ENCODE data around the gene KHSRP.
"Not testable (repeated sequence)": the region's sequence is repeated elsewhere in the genome, so short reads cannot be mapped to it uniquely, and the experiment has no call there.

KHSRP gene

DNA sequence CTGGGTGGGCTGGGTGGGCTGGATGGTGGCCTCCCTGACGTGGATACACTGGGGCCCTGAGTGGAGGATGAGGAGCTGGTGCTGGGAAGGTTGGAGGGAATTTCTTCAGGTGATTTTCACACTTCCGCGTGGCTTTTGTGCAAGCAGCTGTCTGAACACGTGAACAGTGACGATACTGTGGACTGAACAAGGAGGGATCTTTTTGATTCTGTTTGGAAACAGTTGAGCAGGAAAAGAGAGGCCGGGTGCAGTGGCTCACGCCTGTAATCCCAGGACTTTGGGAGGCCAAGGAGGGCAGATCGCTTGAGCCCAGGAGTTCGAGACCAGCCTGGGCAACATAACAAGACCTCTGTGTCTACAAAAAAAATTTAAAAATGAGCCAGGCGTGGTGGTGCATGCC, 22.6 kb downstream of the KHSRP start:
- no peak overlapping the region for H3K27ac ChIP-seq

DNA sequence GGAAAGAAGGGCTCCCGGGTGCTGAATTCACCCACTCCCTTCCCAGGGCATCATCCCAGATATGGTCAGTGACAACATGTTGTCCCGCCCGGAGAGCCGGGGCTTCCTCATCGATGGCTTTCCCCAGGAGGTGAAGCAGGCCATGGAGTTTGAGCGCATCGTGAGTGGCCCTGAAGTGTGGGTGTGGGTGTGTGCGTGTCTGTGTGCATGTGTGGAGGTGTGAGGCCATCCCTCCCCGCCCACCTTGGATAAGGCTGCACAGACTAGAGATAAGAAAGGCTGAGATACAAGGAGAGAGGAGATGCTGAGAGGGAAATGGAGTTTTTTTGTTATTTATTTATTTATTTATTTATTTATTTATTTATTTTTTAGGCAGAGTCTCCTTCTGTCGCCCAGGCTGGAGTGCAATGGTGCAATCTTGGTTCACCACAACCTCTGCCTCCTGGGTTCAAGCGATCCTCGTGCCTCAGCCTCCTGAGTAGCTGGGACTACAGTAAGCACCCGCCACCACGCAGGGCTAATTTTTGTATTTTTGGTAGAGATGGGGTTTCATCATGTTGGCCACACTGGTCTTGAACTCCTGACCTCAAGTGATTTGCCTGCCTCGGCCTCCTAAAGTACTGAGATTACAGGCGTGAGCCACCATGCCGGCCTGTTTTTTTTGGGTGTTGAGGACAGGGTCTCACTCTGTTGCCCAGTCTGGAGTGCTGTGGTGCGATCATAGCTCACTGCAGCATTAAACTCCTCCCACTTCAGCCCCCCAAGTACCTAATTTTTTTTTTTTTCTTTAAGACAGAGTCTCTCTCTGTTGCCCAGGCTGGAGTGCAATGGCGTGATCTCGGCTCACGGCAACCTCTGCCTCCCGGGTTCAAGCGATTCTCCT, 24.3 kb downstream of the KHSRP start:
- H3K4me3 ChIP-seq, H3K27ac ChIP-seq: not testable (repeated sequence)

More for the DNA sequence above, 22.6 kb downstream of the KHSRP start:
- no peak overlapping the region for H3K4me3 ChIP-seq

DNA sequence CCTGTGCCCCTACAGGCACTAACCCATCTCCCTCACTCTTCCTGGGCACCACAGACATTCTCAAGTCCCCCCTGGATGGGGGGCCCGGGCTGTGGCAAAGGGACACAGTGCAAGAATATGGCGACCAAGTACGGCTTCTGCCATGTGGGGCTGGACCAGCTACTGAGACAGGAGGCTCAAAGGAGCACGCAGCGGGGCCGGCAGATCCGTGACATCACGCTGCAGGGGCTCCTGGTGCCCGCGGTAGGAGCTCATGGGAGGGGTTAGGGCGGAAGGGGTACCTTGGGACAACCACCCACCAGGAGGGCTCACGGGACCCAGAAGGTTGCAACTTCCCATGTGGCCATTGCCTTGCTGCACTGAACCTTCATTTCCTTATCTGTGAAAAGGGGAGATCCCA, 28.3 kb downstream of the KHSRP start:
- H3K27ac ChIP-seq: no peak overlapping the region
- no peak overlapping the region for H3K4me3 ChIP-seq

DNA sequence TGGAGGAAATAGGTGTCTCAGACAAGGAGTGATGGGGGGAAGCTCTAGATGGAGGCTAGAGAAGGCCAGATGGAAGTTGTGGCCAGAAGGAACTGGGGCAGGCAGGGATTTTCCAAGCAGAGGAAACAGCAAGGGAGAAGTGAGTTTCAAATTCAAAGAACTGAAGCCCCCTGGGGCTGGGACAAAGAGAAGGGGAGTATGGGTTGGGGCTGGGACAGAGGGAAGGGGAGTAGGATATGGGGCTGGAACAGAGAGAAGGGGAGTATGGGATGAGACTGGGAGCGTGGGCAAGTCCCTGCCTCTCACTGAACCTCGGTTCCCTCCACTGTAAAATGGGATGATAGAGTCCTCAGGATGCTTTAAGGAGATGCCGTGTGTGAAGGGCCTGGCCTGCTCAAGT, 29.8 kb downstream of the KHSRP start:
- no peak overlapping the region for H3K27ac ChIP-seq
- H3K4me3 ChIP-seq: no peak overlapping the region

DNA sequence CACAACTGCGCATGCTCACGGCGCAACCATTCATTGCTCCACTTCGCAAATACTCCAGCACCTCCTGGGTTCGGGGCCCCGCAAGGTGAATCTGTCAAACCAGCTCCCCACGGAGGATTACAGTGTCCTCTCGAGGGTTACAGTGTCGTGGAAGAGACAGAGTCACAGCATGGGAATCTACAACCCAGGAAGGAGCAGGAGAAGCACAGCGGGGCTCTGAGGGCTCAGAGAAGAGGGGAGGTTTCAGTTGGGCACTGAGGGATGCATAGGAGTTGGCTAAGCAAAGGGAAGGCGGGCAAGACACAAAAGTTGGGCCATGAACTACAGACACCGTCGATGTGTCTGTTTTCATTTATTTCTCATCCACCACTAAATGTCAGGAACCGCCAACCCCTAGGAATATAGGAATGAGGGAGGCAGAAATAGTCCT, 30.6 kb downstream of the KHSRP start:
- peak overlapping the region; percentile 84 to 97 (median 95) for H3K27ac ChIP-seq
- H3K4me3 ChIP-seq: peak overlapping the region; percentile 57 to 90 (median 75)

DNA sequence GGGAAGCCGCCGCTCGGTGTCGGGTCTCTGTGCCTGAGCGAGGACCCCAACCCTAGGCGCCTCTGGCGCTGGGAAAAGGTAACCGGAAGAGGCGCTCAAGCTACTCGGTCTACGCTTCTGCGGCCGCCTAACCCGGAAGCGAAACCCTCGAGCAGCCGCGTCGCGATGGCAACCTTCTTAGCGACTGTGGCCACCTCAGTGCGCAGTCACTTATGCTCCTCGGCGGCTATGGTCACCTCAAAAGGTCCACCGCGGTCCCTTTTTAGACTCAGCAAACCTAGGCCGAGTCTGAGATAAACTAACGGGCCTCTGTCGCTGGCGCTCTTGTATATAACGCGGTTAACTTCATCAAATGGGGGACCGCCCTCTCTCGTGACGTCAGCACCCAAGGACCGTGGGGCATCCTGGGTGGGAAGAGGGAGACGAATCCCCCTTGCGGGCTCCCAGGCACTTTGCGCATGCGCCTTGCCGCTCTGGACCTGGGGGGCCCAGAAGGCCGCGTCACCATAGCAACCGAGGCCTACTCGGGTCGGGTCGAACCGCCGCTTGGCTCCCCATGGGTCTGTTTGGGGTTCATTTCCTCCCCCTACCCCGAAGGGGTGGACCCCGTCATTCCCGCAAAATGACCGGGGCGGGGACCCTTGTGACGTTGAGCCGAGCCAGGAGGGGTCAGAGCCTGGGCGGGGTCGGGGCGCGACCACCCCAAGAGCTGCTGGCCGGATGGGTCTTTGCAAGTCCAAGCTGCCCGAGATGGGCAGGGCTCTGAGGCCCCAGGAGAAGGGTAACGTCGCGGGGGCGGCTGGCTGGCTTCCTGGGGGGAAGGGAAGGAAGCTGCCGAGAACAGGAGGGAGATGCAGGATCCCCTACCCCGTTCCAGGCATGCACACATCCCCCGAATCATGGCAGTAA, 31.3 kb downstream of the KHSRP start, which contains the start of gene GTF2F1:
GTF2F1 (minus strand) TSS at position 91 of the 909 bp plus-strand sequence. CDS start 169 bp downstream, outside the sequence.
- H3K27ac ChIP-seq: peak within 1 kb of the TSS; percentile 84 to 97 (median 95)

DNA sequence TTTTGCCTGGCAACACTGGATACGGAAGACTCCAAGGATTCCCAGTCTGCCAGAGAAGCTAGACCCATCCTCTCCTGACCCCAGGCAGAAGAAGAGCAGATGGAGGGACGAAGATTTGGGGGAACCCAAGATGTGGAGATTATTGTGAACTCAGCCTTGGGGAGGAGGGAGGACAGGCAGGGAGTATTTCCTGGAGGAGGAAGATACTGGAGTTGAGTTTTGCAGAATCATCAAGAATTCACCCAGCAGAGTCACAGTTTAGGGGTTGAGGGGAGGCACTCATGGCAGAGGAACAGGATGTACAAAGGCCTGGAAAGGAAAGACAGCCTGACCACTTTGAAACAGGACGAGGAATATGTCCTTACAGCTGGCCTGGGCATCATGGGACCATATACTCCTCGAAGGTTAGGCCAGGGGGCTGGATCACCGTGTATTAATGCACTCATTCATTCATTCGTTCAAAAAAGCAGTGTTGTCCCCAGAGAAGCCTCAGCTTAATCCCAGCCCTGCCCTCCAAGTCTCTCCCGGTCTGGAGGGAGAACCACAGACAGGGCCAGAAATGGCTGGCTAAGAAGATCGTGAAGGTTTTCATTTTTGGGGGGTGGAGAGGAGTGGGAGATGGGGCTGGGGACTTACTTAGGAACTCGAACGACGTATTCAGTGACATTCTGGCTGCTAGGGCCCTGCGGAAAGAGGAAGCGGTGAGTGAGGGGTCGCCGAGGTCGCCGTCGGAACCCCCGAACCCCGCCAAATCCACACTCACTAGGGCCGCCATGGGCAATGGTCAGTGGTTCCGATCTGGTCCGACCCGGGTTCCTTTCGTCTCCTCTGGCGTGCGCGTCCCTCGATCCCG, 32.2 kb downstream of the KHSRP start:
- Histone ChIP-seq H3K27ac (peak overlapping the region; percentile 23 to 97 (median 95)), H3K4me3 (peak overlapping the region; percentile 57 to 90 (median 75))

More for the DNA sequence above, 31.3 kb downstream of the KHSRP start, which contains the start of gene GTF2F1:
- peak within 1 kb of the TSS; percentile 57 to 90 (median 75) for H3K4me3 ChIP-seq

DNA sequence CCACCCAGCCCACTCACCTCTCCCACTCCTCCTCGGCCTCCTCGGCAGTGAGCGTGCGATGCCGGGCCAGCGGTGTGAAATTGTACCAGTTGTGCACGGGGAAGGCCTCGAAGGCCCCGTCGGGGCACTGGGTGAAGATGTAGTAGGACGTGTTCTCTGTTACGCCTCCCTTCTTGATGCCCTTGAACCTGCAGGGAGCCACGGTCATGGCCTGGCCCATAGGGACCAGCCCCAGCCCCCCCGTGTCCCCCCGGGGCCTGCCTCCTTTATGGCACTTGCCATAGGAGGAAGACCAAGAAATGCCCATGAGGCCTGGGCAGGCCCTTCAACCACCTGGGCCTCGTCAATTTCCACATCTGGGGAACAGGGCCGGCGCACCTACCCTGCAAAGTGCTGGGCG, 37.2 kb downstream of the KHSRP start:
- Histone ChIP-seq H3K4me3 (no peak overlapping the region), H3K27ac (no peak overlapping the region)

DNA sequence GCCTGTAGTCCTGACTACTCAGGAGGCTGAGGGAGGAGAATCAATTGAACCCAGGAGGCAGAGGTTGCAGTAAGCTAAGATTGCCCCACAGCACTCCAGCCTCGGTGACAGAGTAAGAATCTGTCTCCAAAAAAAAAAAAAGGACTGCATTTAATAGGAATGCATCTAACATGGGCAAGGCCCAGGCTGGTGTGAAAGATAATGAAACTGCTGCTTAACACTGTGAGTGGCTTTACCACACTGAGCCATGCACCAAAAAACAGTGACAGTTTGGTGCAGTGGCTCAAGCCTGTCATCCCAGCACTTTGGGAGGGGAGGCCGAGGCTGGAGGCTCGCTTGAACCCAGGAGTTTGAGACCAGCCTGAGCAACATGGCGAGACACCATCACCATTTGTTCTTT, 40.2 kb downstream of the KHSRP start:
- no peak overlapping the region for H3K4me3 ChIP-seq
- H3K27ac ChIP-seq: no peak overlapping the region

DNA sequence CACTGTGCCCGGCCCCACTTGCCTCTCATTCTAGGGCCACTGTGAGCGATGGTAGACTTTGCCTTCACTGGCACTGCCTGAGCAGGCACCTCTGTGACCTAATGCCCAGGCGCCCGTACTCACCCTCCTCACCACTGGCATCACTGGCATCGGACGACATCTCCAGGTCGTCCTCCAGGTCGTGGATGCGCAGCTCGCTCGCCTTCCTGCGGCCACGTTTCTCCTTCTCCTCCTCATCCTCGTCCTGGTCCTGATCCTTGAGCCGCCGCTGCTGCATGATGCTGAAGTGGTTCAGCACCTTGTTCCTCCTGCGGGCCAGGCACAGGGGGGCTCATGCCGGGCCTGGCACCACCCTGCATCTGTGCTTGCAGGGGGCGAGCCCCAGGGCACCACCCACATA, 41.4 kb downstream of the KHSRP start:
- Histone ChIP-seq H3K4me3 (no peak overlapping the region), H3K27ac (no peak overlapping the region)

DNA sequence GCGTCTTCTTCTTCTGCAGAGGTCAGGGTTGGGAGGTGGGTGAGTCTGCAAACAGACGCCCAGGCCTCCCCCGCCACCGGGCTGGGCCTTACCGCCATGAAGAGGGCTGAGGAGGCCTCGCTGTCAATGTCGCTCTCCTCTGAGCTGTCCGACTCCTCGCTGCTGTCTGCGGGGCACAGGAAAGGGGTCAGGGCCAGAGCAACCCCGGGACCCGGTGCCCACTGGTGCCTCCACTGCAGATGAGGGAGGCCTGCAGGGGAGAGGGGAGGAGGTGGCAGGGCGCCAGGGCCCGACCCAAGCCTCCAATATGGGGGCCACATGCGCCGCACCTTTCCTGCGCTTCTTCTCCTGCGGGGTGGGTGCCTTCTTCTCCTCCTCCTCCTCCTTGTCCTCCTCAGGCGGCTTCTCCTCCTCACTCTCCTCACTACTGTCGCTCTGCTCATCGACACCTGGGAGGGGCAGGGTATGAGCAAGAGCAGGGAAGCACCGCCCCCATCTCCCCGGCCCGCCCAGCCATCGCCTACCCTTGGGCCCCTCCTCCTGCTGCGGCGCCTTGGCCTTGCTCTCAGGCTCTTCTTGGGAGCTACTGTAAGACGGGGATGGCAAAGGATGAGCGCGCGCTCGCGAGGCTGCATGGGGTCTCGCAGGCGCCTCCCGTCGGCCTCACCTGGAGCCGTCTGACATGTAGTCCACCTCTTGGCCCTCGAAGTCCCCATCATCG, 43.4 kb downstream of the KHSRP start:
- no peak overlapping the region for H3K27ac ChIP-seq

DNA sequence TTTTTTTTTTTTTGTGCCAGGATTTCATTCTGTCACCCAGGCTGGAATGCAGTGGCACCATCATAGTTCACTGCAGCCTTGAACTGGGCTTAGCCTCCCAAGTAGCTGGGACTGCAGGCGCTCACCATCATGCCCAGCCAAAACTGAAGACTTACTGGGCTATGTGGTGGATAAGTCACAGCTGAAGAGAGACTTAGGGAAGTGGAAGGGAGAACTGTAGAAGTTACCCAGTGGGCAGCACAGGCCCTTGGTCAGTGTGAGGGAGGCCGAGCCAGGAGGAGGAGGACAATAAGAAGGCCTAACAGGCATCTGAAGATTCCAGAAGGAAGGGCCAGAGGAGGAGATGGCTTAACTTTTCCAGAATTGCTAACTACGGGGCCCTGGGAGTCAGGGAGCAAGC, 44.9 kb downstream of the KHSRP start:
- Histone ChIP-seq H3K27ac (no peak overlapping the region), H3K4me3 (no peak overlapping the region)

More for the DNA sequence above, 43.4 kb downstream of the KHSRP start:
- H3K4me3 ChIP-seq: peak overlapping the region in 1 of 7 experiments; percentile 13

DNA sequence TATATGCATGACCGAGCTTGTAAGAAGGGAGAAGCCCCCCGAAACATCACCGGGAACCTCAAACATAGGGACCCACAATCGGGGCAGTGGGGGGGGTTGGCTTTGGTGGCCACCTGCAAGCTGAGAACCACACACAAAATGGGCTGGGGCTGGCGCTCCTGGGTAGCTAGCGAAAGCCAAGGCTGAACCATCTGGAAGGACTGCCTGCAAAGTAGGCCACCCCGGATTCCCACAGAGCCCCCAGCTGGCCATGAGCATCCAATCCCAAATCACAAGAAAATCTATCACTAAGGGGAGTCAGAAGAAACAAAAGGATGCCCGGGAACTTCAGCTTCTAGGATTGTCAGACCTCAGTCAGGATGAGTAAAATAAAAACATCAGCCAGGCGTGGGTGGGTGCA, 46.1 kb downstream of the KHSRP start:
- Histone ChIP-seq H3K27ac (no peak overlapping the region), H3K4me3 (no peak overlapping the region)

DNA sequence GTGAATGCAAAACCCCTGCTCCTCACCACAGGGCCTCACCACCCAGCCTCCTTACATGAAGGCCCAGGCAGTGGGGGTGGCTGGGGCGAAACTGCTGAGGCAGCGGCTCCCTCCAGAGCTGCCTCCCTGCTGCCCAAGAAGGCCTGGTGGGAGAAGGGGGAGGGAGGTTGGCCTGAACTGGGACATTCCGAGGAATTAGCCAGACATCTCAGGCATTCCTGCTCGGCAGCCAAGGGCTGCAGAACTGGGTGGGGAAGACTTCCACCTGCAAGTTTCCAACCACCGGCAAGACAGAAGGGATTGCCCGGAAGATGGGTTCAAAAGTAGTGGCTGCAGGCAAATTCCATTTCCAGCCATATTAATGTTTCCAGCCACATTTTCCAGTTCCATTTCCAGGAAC, 46.6 kb downstream of the KHSRP start:
- Histone ChIP-seq H3K4me3 (no peak overlapping the region), H3K27ac (no peak overlapping the region)

DNA sequence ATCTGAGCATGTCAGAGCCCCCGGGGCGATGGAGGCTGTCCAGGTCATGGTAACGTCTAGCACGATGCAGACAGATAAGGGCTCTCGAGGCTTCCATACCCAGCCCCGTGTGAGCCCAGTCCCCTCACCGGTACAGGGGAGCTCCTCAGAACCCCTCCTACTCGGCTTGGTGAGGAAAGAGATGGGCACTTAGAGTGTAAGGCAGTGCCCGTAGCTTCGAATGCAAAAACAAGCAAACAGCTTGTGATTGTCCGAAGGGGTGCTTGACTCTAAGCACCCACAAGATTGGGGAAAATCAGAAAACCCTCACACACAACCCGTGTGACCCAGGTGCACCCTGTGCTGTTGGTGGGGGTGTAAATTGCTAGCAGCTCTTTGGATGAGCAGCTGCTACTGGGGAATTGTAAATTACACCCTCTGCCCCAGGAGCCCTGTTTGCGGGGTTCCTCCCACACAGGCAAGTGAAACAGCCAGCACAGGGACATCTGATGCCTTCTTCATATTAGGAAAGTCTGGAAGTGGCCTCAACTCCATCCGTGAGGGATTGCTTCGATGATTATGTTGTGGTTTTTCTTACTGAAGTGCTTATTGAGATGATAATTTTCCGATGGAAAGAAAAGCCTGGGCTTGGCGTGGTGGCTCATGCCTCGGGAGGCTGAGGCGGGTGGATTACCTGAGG, 48.0 kb downstream of the KHSRP start:
- H3K4me3 ChIP-seq: no peak overlapping the region
- H3K27ac ChIP-seq: peak overlapping the region in 1 of 21 experiments; percentile 26

DNA sequence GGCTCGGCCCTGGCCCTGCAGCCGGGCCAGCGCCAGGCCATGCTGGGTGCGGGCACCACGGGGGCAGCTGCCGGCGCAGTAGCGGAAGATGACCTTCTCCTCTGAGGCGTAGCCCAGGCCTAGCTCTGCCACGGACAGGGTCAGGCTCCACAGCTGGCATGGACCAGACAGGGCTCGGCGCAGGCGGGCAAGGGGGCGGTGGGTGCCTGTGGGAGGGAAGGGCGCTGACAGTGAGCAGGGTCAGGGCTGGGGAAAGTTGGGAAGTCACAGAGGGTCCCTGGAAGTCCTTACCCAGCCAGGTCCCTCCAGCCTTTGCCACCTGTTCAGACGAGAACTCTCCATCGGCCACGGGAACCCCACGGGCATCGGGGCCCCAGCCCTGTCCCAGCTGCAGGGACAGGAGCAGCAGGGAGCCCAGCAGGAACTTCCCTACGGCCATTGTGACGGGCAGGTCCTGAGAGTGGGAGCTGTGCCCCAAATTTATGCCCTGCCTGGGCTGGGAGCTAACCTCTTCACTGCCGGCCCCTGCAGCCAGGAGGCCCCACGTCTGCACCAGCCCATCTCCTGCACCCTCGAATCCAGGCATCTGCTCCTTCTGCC, 49.1 kb downstream of the KHSRP start, which contains the start of gene PSPN:
PSPN (minus strand) TSS at position 523 of the 600 bp plus-strand sequence; CDS start at position 439, 84 bp downstream.
- Histone ChIP-seq H3K4me3 (no peak within 1 kb of the TSS), H3K27ac (peak within 1 kb of the TSS in 1 of 21 experiments; percentile 26)

DNA sequence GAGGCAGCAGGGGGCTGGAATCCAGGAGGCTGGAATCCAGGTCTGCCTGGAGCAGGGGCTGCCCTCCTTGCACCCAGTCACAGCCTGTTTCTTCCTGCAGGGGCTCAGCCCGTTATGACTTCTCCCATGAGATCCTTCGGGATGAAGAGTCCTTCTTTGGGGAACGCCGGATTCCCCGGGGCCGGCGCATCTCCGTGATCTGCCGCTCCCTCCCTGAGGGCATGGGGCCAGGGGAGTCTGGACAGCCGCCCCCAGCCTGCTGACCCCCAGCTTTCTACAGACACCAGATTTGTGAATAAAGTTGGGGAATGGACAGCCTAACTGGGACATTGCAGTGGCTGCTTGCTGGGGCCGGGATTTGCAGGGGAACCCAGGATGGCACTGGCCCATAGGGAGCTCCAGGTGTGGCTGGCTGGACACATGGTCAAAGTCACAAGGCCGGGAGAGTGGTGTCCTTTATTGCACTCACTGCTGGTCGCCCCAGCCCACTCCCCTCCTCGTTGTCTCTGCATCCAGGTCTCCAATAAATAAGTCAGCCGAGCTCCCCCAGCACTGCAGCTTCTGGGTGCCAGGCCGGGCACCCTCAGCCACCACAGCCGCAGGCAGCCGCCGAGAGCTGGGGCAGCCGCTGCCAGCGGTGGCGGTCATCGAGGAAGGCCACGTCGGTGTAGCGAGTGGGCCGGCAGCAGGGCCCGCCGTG, 49.8 kb downstream of the KHSRP start:
- Histone ChIP-seq H3K27ac (no peak overlapping the region), H3K4me3 (no peak overlapping the region)

Measured in skin epidermis (tissue), 12 donors.